Smooth muscle cell of the brain vasculature (primary cell): ENCODE measurements around the gene RPS6KA3.
"Not testable (repeated sequence)": the region's sequence is repeated elsewhere in the genome, so short reads cannot be mapped to it uniquely, and the experiment has no call there.

ENCODE experiments used
- DNase-seq: peaks from one replicate; pipeline ENCODE4 v3.0.0-alpha.2; 2012; ENCODE audit warnings: low read depth, low spot score

The RPS6KA3 gene

DNA sequence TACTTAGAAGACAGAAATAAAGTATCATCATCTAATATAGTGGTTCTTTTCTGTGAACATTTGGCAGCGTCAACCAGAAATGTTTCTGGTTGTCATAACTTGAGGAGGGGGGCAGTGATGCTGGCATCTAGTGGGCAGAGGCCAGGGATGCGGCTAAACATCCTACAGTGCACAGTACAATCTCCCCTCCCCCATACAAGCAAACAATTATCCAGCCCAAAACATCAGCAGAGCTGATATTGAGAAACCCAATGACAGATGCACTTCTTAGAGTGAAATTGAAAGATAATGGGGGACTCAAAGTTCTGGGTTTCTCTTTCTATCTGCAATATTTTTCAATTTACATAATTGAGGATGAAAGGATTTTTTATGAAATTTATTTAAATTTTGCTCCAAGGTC is 123.1 kb downstream of the RPS6KA3 start:
- DNase-seq: no peak

DNA sequence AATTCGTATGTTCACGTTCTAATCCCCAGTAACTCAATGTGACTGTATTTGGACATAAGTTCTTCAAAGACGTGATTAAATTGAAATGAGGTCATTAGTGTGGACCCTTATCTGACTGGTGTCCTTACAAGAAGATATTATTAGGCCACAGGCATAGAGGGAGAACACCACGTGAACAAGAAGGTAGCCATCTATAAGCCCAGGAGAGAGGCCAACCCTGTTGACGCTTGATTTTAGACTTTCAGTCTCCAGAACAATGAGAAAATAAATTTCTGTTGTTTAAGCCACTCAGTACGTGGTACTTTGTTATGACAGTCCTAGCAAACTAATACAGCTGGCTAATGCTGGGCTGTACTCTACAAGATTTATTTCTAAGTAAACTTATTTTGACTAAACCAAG is 123.6 kb downstream of the RPS6KA3 start:
- no peak for DNase-seq

DNA sequence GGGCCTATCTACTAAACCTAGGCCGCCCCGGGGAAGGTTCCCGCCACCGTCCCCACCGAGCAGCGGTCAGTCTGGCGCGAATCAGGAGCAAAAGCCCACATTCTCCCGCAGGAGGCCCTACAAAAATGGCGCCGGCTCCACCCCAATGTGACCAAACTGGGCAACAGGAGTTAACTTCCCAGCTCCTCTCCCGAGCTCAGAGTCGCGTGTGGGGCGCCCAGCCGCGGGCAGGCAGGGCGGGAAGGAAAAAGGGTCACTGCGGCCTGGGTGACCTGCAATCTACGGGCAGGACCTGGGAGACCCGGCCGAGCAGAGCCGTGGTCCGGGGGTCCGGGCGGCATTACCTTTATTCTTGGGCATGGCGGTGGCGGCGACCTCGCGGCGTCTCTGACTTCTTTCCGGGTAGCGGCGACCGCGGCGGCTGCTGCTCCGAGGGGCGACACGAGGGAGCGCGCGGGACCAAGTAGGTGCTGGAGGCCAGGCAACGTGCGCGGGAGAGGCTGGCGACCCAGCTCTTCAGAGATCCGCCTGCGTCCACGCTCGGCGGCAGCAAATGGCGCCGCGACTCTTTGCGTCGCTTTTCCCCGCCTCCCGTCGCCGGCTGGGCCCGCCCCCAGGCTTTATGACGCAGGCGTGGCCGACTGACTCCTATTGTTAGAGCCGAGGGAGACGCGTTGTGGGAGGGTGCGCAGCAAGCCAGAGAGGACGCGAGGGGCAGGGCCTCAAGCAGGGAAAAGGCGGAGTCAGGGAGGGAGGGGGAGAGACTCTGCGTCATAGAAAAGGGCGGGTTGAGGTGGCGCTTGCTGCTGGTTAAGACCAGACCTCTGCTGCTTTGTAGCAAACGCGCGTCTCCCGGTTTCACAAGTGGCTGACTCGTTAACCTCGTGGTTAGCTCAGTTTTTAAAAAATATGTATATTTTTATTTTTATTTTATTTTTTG is 125.2 kb downstream of the RPS6KA3 start, which contains the start of gene EIF1AX:
EIF1AX (minus strand) TSS at position 558 of the 940 bp plus-strand sequence; CDS start at position 360, 198 bp downstream.
- peak; percentile 98 for DNase-seq

DNA sequence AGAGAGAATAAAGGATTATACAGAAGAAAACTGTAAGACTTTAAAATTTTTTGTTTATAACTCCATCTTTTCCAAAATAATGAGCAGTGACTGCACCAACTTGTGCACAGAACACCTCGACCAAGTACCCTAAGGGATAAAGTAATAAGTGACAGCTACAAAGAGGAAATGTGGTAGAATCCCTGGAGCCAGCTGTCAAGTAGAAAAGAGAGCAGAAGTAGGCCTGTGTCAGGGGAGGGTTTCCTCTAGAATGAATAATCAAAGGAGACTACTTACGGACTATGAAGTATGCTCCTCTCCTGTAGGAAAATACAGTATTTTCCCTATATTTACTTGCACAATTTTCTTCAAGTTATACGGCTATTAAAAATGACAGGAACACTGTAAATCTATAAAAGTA is 126.3 kb downstream of the RPS6KA3 start:
- no peak for DNase-seq

DNA sequence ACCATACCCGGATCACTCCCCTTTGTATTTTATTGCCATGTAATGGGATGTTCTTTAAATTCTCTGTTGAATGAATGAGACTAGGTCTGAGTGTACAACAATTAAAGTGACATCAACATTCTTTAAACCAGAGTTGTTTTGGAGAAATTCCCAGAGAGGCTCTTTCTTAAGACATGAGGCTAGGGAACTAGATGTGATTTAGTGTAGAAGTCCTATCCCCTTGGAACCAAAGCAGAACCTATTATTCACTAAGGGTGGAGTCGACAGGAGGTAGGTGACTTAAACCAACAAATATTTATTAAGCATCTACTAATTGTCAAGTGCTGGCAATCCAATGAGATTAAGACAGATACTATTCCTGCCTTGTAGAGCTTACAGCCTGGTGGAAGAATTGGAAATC is 126.7 kb downstream of the RPS6KA3 start:
- DNase-seq: no peak

DNA sequence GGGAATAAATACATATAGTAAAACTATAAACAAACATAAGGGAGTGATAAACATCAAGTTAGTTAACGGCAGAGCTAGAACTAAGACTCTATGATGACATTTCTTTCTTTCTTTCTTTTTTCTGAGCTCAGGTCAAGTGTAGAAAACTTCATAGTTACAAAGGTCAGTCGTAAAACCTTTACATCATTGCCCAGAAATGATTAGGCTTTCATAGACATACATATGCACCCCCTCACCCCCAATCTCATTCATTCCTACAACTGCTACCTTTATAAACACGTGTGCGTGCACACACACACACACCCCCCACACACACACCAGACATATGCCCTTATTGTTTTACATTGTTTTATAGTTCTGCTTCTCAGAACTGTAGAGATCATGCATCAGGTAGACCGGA is 130.8 kb downstream of the RPS6KA3 start:
- DNase-seq: no peak

DNA sequence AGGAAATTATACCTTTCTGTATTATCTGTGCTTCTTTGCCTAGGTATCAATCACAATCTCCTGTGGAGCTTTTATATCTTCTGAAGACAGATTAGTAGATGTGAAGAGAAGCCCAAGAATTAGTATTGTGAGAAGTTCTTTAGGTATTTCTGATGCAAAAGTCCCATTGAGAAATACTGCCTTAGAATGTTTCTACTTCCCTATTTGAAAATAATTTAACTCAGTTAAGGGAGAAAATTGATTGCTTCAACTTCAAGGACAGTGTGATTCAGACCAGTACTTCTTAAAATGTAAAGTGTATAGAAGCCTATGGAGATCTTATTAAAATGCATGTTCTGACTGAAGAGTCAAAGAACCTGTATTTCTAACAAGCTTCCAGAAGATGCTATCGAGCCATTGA is 134.0 kb downstream of the RPS6KA3 start:
- no peak for DNase-seq

DNA sequence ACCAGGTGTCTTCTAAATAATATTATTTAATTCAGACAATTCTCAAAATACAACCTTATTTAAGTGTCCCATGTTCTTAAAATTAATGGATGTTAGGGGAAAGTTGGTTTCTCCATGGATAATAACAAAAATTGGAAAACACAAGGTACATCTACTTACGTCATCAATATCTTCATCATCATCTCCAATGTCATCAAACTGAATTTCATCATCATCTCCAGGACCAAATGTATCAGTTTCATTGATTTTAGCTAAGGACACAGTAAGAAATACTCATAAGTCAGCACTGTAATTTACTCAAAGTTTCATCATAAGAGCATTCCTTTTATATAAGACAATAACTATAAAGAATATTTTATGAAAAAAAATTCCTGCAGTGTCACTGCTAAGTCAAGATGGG is 136.4 kb downstream of the RPS6KA3 start:
- DNase-seq: no peak

DNA sequence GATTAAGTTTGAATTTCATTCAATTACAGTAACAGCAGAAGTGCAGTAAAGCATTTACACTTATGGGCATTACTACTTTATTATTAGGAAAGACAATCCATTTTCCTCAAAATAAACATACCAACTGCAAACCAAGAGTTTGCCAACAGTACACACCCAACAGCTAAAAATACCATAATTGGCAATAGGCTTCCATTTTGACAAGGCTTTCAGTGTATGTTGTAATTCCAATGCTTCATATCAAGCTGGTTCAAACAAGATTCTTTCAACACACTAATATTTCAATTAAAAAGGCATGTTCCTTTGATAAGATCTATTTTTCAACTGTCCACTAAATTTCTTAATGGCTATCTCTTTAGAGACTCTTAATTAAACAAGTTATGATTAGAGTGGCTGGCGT is 137.2 kb downstream of the RPS6KA3 start:
- no peak for DNase-seq

DNA sequence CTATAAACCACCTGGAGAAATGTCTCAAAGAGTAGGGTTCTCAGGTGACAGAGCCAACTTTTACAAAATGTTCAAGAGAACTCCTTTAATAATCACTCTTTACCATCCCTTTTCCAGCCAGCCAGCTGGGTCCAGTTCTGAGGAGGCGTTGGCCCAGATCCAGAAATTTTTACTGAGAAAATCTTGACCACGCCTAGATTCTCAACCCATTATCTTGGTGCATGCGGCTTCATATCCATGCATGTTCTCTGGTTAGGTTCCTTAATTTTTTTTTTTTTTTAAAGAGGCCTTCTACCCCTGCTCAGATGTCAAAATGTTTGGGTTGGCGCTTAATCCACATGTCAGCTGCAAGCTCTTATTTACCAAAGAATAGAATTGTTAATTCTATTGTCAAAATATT is 138.0 kb downstream of the RPS6KA3 start:
- DNase-seq: no peak

DNA sequence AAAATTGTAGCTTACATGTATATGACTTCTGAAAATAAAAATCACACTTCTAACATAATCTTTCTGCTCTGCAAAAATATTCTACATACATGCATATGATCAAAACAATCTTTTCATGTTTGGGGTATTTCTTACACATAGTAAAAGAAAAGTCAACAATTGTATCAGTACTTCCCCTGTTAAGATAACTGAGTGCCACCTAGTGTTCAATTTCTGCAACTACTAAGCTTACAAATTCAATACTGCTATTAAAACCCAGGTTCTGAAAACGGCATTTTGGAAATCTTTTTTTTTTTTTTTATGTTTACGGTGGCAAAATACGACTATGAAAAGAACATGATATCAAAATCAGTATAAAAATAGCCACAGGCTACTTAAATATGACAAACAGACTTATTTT is 139.3 kb downstream of the RPS6KA3 start:
- not testable (repeated sequence) for DNase-seq

DNA sequence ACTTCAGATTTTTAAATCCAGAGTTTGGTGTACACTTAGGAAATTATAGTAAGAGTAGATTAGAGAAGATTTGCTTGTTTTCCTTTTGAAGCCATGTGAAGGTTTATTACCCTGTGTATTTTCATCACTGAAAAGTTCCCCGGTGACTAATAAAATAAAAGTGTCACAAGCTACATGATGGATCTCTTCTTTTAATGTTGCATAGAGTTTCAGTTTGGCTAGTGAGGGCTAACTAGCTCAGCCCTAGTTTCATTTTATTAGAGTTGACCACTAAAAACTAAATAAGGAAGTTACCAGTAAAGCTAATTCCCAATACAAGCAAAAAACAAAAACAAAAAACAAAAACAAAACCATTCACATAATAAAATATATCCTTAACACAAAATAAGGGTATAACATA is 139.9 kb downstream of the RPS6KA3 start:
- DNase-seq: not testable (repeated sequence)

DNA sequence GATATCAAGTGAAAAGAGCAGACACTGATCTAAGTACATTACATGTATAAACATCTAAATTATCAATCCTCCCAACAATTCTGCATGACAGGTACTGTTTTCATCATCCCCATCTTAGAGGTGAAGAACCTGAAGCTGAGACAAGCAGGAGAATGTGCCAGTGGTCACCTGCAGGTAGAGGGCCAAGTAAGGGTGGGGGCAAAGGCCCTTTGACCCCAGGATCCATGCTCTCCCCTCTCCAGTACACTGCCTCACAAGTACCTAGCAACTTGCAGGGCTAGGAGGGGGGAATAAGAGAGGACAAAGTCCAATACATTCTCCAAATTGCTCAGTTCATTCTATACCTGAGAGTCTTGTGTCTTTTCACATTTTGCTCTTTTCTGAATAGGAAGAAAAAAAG is 141.7 kb downstream of the RPS6KA3 start:
- no peak for DNase-seq

DNA sequence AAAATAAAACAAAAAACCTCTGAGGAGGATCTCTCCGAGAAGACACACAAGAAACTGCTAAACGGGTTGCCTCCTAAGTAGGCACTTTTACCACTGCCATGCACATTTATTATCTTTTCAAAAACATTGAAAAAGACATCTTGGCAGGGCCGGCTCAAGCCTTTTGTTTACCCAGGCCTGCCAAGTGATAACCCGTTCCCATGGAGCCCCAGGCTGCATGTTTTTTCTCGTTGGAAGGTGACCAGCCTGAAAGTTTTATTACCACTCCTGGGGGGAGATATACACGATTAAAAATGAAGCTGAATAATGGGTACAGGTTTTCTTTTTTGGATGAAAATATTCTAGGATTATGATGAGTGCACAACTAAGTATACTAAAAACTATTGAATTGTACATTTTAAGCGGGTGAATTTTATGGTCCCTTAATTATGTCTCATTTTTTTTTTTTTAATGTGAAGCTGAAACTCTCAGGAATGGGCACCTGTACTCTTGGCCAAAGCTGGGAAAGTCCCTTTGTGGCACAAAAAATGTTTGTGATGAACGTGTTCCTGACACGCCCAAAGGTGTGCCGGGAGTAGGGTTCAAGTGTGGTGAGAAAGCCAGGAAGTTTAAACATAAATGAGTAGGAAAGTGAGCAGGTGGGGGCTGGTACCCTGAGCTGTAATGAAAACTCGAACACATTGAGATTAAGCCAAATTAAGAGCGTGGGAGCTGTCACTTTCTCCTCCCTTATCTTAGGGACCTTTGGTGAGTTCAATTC is 148.5 kb downstream of the RPS6KA3 start:
- no peak for DNase-seq

DNA sequence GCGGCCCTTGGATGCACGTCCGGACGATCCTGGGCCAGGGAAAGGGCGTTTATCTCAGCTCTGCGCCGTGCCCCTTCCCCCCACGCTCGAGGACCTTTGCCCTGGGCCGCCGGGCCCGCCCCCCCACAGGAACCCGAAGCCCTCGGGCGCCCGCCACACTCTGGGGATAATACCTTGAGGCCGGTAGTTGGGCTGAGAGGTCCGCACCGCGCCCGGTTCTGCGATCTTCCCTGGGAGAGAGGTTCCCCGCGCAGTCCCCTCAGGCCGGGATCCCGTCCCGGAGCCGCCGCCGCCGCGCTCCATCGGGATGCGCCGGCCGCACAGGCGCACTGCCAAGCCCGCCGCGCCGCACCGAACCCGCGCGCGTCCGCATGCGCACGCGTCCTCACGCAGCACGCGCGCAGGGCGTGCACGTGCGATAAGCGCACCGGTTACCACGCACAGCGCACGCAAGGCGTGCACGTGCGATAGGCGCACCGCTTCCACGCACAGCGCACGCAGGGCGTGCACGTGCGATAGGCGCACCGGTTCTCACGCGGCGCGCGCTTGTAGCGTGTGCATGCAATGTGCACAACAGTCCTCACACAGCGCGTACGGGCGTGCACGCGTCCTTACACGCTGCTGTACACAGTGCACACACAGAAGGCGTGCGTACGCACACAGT is 150.0 kb downstream of the RPS6KA3 start, which contains the start of gene MAP7D2:
MAP7D2 (minus strand) TSS at position 331 of the 664 bp plus-strand sequence; CDS start at position 303, 28 bp downstream.
- no peak for DNase-seq

DNA sequence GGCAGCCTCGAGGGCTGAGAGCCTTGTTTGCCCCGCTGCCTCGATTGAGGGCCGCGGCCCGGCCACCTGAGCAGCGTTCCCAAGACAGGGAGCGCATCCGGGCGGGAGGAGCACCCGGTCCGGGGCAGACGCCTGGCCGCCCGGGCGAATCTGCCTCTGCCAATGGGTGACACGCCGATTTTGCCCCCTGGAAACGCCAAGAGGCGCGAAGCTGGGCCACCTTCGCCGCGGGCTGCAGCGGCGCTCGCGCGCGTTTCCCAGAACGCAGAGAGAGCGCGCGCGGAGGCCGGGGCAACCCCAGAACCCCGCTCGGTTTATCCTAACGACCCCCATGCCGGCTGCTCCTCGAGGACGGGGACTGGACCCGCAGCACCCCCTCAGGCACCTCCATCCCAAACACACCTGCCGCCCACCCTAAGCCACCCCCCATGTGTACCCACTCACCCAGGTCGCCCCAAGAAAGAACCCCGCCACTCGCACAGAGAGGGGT is 150.6 kb downstream of the RPS6KA3 start:
- DNase-seq: no peak

DNA sequence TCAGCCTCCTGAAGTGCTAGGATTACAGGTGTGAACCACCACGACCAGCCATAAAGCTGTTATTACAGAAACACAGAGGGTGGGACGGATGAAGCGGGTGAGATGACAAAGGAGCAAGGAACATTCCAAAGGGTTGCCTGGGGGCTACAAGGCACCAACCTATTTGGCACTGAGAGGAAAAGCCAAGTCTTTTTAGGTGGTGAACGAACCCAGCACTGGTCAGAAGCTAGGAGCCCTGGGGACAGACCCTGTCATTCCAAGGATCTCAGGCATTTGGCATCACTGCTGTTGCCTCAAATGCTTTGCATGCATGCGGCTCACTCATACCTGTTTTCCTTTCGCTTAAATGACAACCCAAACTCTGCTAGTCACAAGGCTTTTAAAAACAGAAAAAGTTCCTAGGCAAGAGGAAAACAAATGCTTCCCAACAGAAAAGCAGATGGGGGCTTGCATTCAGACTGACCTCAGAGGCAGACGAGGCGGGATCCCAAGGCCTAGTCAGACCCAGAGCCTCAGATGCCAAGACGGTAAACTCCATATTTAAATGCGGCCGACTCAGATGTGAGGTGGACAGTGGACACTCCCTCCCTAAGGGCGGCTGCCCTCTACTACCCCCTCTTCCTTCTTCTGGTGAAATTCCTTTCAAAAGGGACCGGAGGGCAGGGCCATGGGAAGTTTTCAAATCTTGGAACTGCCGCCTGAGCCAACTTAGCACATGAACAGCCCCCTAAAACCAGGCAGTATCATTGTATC is 154.5 kb downstream of the RPS6KA3 start:
- DNase-seq: no peak

DNA sequence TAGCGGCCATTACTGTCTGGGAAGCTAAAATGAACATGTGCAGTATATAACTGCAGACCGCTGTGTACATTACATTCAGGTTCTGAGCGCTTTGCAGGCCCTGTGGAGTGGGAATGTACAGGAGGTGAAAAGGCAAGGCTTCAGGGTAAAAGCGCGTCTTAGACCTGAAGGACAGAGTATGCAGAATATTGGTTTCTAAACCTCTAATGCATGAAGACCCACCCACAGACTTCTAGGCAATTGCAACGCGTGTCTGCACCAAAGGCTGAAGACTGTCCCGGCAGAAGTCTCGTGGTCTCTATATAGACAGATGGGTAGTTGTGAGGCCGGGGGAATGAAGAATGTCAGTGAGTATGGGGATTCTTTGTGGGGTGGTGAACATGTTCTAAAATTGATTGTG is 155.4 kb downstream of the RPS6KA3 start:
- no peak for DNase-seq

DNA sequence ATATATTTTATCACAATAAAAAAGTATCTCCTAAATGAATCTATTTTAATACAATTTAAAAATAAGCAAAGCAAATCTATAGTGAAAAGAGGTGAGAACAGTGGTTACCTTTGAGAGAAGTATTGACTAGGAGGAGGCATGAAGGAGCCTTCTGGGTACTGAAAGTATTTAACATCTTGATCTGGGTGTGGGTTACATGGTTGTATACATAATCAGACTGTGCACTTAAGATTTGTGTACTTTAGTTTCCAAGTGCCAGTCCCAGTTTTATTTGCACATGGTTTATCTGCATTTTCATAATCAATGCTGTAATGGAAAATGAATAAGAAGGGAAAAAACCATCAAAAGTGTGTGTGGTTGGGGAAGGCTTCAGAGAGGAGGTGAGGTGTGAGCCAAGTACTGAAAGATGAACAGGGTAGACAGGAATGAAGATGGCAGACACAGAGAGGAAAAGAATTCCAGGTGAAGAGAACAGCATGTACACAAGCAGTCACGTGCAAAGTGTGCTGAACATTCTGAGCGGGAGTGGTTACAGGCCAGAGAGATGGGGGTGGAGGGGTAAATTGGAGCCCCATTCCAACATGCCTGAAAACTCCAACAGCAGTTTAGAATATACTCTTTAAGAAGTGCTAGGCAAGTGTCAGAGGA is 164.7 kb downstream of the RPS6KA3 start:
- no peak for DNase-seq
